Esophagus (tissue), 2 donors: ENCODE results near the gene APBB2. TPM values are rescaled to one million over a fixed set of nuclear protein-coding genes. Genes with fewer than 3 reads are reported as not detected.
"Not testable (repeated sequence)": the region's sequence is repeated elsewhere in the genome, so short reads cannot be mapped to it uniquely, and the experiment has no call there.

Experiments used
- H3K27ac ChIP-seq, 2 donors: one replicate each; pipeline ENCODE4 v1.5.1; 2013; ENCODE audit warnings: low read depth in 2 of 2, mild to moderate bottlenecking in 2 of 2, inconsistent platforms in 1 of 2, low read length in 1 of 2, moderate library complexity in 1 of 2
- H3K27me3 ChIP-seq, 2 donors: one replicate each; pipeline ENCODE4 v1.6.1; 2013; ENCODE audit warnings: low read length in 2 of 2, control low read depth in 1 of 2, mild to moderate bottlenecking in 1 of 2; ENCODE audit not compliant: insufficient read depth in 2 of 2, control insufficient read depth in 1 of 2
- H3K36me3 ChIP-seq, 2 donors: one replicate each; pipeline ENCODE4 v1.6.1; 2013; ENCODE audit warnings: low read length in 1 of 2; ENCODE audit not compliant: control insufficient read depth in 2 of 2, insufficient read depth in 2 of 2
- H3K4me1 ChIP-seq, 2 donors: one replicate each; pipeline ENCODE4 v1.6.1; 2013; ENCODE audit warnings: low read length in 1 of 2; ENCODE audit not compliant: control insufficient read depth in 2 of 2, insufficient read depth in 2 of 2
- H3K4me3 ChIP-seq, 2 donors: one replicate each; pipeline ENCODE4 v1.5.1; 2013; ENCODE audit warnings: low read length in 2 of 2, mild to moderate bottlenecking in 2 of 2, low read depth in 1 of 2, moderate library complexity in 1 of 2
- H3K9me3 ChIP-seq, 2 donors: one replicate each; pipeline ENCODE4 v1.6.1; 2013; ENCODE audit warnings: mild to moderate bottlenecking in 2 of 2, low read depth in 1 of 2, low read length in 1 of 2, moderate library complexity in 1 of 2; ENCODE audit not compliant: control insufficient read depth in 2 of 2, insufficient read depth in 1 of 2
- WGBS, 2 donors: extraction: QIAGEN DNeasy Blood & Tissue Kit; methylation state at CpG; one replicate each; pipeline ENCODE4 v1.1.7; 2013; 5-methylcytosine and 5-hydroxymethylcytosine counted together
- polyA plus RNA-seq, 2 donors: library from polyadenylated mRNA; stranded (reverse); fragments of 200-250 nt; gene quantifications; one replicate each; pipeline ENCODE4 v1.2.3, GENCODE V29; 2013
- donor health status: healthy with polysubstance abuse.
- donor health status: Bipolar disorder and iron deficiency.

Gene APBB2
- polyA plus RNA-seq, 2 donors = 3.0 to 4.0 TPM

DNA sequence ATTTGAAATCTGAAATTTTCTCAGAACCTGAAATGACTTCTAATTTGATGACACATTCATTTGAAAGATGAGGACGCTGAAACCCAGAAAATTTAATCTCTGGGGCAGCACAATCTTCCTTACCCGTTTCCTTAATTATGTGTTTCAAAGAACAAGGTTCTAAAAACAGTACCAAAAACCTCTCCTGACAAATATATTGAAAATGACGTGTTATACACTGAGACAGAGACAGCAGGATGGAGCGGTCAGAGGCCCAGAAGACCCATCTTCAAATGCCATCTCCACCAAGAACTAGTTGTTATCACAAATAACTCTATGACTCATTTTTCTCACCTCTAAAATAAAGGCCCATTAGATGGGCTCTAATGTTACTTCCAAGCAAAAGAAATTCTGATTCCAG lies 287.3 kb downstream of the APBB2 start:
- H3K4me1 ChIP-seq = no peaks in the 10 kb centered on the region
- H3K27ac ChIP-seq = no peak overlapping the region
- no peaks in the 10 kb centered on the region for H3K27me3 ChIP-seq
- no peaks in the 10 kb centered on the region for H3K9me3 ChIP-seq
- H3K36me3 ChIP-seq = no peaks in the 10 kb centered on the region
- 65 to 79% methylated on average over 4 of the region's 4 CpGs for WGBS, 2 donors
- H3K4me3 ChIP-seq = no peak overlapping the region

DNA sequence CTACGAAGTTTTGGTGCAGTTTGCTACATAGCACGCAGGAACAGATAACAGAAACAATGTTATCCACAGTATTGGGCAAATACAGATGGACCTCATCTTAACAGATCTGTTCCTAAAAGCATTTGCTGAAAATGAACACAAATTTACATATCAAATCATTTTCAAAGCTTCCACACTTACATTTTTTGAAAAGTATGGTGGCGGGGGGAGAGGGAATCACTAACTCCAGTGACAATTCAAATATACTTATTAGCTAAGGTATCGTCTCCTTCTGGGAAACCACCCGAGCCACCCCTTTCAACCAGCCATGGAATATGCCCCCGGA lies 289.6 kb downstream of the APBB2 start:
- Histone ChIP-seq H3K9me3 (no peaks in the 10 kb centered on the region), H3K36me3 (no peaks in the 10 kb centered on the region), H3K4me3 (no peak overlapping the region), H3K27ac (no peak overlapping the region), H3K4me1 (no peaks in the 10 kb centered on the region), H3K27me3 (no peaks in the 10 kb centered on the region)
- 77 to 83% methylated on average over 6 of the region's 6 CpGs for WGBS, 2 donors

DNA sequence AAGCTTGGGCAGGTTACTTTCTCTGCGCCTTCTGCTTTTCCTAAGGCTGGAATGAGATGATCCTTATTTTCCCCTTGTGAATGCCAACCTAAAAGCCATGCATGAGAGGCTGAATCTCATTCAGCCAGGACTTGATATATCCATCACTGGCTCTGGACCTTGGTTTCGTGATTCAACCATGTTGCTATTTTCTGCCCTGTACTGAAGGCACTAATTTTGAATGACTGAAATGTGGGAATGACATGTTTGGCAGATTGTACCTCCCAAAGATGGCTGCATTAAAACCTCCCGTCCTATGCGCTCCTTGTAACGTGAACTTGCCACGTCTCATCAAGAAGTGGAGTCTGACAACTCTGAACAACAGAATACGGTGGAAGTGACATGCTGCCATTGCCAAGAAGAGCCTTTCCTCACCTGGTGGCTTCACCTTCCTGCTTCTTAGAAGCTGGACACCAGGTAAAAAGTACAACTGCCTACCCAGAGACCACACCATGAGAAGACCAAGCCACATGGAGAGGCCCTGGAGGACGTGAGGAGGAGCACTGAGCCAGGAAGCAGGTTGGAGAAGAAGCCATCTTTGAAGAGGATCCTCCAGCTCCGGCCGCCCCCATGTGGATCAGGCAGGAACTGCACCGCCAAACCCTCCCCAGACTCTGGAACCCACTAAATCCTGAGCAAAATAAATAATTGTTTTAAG lies 290.1 kb downstream of the APBB2 start:
- no peak overlapping the region for H3K4me3 ChIP-seq
- H3K27me3 ChIP-seq = no peaks in the 10 kb centered on the region
- WGBS, 2 donors = 70 to 73% methylated on average over 11 of the region's 11 CpGs
- H3K4me1 ChIP-seq = no peaks in the 10 kb centered on the region
- no peaks in the 10 kb centered on the region for H3K36me3 ChIP-seq
- H3K27ac ChIP-seq = no peak overlapping the region
- H3K9me3 ChIP-seq = no peaks in the 10 kb centered on the region

DNA sequence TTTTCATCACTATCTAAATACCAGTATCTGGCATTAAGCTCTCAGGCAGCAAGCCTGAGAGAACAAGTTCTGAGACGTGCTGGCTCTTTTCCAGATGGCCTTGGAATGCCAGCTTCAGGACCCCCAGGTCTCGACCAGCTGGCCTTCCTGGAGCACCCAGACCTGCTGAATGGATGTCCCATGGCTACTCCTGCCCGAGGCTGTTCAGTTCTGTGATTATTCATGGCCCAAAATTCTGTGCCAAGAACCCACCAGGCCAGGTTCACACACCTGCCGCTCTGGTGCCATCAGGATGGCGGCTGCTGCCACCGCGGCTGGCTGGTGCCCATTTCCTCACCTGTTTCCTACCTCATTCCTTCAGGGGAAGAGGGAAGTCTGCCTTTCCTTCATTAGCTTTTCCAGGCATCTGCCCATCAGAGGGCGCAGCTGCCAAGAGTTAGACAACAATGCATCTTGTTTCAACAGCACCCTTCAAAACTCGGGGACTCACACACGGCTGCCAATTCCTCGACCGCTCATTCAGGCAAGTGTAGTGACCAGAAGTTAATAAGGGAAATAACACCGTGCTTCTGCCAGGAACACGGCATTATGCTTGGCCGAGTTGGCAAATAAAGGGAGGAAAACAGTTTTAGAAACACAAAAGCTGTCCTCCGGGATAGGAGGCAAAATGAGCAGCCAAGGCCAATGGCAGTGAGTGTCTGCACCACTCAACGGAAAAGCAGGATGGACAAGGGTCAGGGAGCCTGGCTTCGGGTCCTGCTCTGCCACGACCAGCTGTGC lies 290.8 kb downstream of the APBB2 start:
- no peaks in the 10 kb centered on the region for H3K9me3 ChIP-seq
- no peaks in the 10 kb centered on the region for H3K27me3 ChIP-seq
- no peak overlapping the region for H3K27ac ChIP-seq
- H3K4me3 ChIP-seq = no peak overlapping the region
- no peaks in the 10 kb centered on the region for H3K4me1 ChIP-seq
- WGBS, 2 donors = 67 to 77% methylated on average over 19 of the region's 19 CpGs
- H3K36me3 ChIP-seq = no peaks in the 10 kb centered on the region

DNA sequence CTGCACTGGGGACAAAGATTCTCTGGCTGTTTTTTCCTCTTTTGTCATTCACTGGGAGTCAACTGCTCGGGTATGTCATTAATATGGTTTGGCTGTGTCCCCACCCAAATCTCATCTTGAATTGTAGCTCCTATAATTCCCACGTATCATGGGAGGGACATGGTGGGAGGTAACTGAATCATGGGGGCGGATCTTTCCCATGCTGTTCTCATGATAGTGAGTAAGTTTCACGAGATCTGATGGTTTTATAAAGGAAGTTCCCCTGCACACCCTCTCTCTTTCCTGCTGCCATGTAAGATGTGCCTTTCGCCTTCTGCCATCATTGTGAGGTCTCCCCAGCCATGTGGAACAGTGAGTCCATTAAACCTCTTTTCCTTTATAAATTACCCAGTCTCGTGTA lies 294.4 kb downstream of the APBB2 start:
- 91 to 94% methylated on average over 6 of the region's 6 CpGs for WGBS, 2 donors
- H3K27ac ChIP-seq = not testable (repeated sequence)

DNA sequence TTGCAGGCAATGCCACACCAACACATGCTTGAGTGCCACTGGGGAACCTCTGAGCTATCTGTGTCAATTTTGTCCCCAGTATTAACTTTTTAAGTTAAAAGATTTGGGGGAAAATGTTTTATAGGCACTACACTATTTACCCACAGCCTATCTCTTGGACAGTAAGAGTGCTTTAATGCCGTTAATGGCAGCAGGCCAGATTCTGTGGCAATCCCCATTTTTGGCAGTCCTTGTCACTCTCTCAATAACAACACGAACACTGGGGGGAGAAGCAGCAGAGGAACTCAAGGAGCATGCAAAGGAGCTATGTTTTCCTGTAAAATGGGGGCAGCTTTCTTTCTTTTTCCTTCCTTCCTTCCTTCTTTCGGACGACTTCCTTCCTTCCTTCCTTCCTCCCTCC lies 296.0 kb downstream of the APBB2 start:
- 27 to 34% methylated on average over 4 of the region's 4 CpGs for WGBS, 2 donors
- no peak overlapping the region for H3K4me3 ChIP-seq
- no peaks in the 10 kb centered on the region for H3K27me3 ChIP-seq
- peaks cover 0 to 4% of the 10 kb centered on the region in 2 donors for H3K4me1 ChIP-seq
- no peaks in the 10 kb centered on the region for H3K9me3 ChIP-seq
- no peaks in the 10 kb centered on the region for H3K36me3 ChIP-seq
- no peak overlapping the region for H3K27ac ChIP-seq

More for the DNA sequence above, 294.4 kb downstream of the APBB2 start:
- not testable (repeated sequence) for H3K27me3 ChIP-seq, H3K4me3 ChIP-seq, H3K36me3 ChIP-seq, H3K4me1 ChIP-seq, H3K9me3 ChIP-seq

DNA sequence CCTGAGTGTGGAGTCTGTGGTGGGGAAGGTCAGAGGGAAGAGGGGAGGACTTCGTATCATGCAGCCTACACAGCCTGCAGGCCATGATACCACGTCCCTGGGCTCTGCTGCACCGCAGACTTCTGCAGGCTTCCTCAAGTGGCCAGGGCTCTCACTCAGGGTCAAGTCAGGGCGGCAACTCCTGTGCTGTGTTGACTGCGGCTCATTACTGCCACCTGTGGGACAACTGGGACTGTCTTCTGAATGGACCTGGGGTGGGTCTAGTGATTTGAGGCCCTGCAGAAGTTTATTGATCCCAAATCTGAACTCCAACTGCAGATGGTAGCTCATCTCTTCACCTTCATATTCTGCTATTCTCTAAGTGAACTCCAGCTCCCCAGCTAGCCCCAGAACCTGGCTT lies 297.5 kb downstream of the APBB2 start:
- Histone ChIP-seq H3K27ac (no peak overlapping the region), H3K4me3 (no peak overlapping the region), H3K27me3 (no peaks in the 10 kb centered on the region), H3K9me3 (no peaks in the 10 kb centered on the region), H3K4me1 (peaks cover 0 to 4% of the 10 kb centered on the region in 2 donors), H3K36me3 (no peaks in the 10 kb centered on the region)
- WGBS, 2 donors = 68 to 82% methylated on average over 5 of the region's 5 CpGs

DNA sequence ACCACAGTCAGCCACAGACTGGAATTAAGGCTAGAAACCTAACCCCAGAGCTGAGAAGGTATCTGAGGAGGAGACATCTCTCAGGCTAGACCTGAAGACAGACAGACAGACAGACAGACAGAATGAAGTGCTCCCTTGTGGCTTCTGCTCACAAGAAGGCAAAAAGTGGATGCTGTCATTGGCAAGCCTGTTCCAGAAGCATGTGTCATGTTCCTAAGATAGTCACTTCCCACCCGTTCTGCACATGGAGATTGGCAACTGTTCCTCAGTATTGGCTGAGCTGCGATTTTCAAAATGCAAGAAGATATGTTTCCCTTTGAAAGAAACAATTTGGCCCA lies 298.2 kb downstream of the APBB2 start:
- 62 to 65% methylated on average over 2 of the region's 2 CpGs for WGBS, 2 donors
- Histone ChIP-seq H3K36me3 (no peaks in the 10 kb centered on the region), H3K27ac (no peak overlapping the region), H3K27me3 (no peaks in the 10 kb centered on the region), H3K4me3 (no peak overlapping the region), H3K9me3 (no peaks in the 10 kb centered on the region), H3K4me1 (peaks cover 2 to 4% of the 10 kb centered on the region in 2 donors)

DNA sequence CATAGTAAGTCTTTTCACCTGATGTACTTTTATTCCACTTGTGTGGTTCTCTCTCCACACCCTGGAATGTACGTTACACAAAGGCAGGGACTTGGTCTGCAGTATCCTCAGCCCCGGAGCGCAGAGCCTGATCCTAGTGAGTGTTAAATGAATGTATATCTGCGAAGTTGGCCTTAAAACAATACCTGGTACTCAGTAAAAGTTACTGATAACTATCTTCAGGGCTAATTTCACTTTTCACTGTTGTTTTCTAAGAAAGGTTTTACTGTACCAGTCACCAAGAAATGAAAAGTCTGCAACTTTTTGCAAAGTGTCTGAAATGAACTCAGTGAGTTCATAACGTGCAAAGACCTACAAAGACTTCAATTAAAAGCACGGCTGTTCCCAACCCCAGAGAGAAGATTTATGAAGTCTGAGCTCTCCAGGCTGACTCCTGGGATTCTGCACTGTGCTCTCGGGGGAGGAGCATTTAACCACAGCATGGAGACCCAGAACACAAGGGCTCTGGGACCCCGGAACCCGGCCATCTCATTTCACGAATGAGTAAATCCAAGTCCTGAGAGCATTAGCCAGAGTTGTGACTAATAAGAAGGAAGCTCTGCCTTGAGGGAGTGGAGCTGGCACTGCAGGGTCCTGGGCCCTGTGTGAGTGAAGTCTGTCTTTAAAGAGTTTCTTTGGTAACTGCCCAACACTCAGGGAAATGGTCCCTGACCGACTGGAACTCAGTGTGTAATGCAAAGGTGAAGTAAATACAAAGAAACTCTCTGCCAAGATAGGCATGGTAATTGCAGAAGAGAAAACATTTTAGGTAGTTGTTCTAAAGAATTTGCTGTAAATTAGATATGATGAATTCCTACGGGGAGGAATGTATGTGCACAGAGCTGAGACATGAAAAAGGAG lies 298.8 kb downstream of the APBB2 start:
- no peaks in the 10 kb centered on the region for H3K36me3 ChIP-seq
- H3K4me1 ChIP-seq = peaks cover 2 to 4% of the 10 kb centered on the region in 2 donors
- H3K27ac ChIP-seq = no peak overlapping the region
- WGBS, 2 donors = 80 to 81% methylated on average over 12 of the region's 12 CpGs
- no peak overlapping the region for H3K4me3 ChIP-seq
- no peaks in the 10 kb centered on the region for H3K9me3 ChIP-seq
- H3K27me3 ChIP-seq = no peaks in the 10 kb centered on the region
